GM12878 (cell line): ENCODE data around the gene NACAD.

ENCODE experiments used
- CREM ChIP-seq: IDR thresholded peaks from 2 replicates; pipeline ENCODE4 v1.6.1; 2014; ENCODE audit warnings: antibody characterized with exemption, low read depth
- CTCF ChIP-seq, 3 experiments: IDR thresholded peaks in 2 of 3; conservative IDR thresholded peaks in 1 of 3; 2 replicates each; pipeline ENCODE4 v1.5.1; 2011; ENCODE audit warnings: low read depth in 3 of 3, low read length in 3 of 3, mild to moderate bottlenecking in 3 of 3, control low read depth in 2 of 3, moderate library complexity in 2 of 3, inconsistent platforms in 1 of 3, mixed read lengths in 1 of 3; ENCODE audit not compliant: control insufficient read depth in 2 of 3, insufficient read depth in 1 of 3; ENCODE audit errors: extremely low read depth in 1 of 3
- NFYB ChIP-seq: IDR thresholded peaks from 2 replicates; pipeline ENCODE4 v1.6.1; 2011; ENCODE audit warnings: low read depth, mild to moderate bottlenecking, low read length, improper control_type of control experiment, moderate library complexity; ENCODE audit not compliant: insufficient read depth
- PML ChIP-seq: IDR thresholded peaks from 2 replicates; pipeline ENCODE4 v1.6.1; 2012; ENCODE audit warnings: low read length, inconsistent platforms
- POLR2AphosphoS5 ChIP-seq: IDR thresholded peaks from 2 replicates; pipeline ENCODE4 v1.6.1; 2011; ENCODE audit warnings: mild to moderate bottlenecking, low read length, inconsistent platforms
- SP1 ChIP-seq: IDR thresholded peaks from one replicate; pipeline ENCODE4 v1.6.1; 2011; ENCODE audit warnings: low read depth, low read length

- no peak for TF ChIP-seq SP1
- no peak for TF ChIP-seq NFYB
- no peak for TF ChIP-seq POLR2AphosphoS5
- no peak for TF ChIP-seq CREM
- no peak for TF ChIP-seq CTCF (IDR thresholded peaks at IDR 0.05 in 2 of 3, conservative IDR thresholded peaks at IDR 0.05 in 1 of 3; ENCODE audit: control insufficient read depth in 2 of 3, extremely low read depth in 1 of 3, insufficient read depth in 1 of 3, low read depth in 3 of 3, low read length in 3 of 3)
- no peak for TF ChIP-seq PML
Measured at GRCh38 chr7:45088821-45089340, at the start of gene NACAD.
